GM18870 (cell line): ENCODE measurements around the gene PAXIP1.
"Not testable (repeated sequence)": the region's sequence is repeated elsewhere in the genome, so short reads cannot be mapped to it uniquely, and the experiment has no call there.

Source experiments
- ATAC-seq: cut with Tn5 transposase; IDR thresholded peaks from one replicate; pipeline ENCODE4 v1.9.1; 2021; ENCODE audit warnings: moderate library complexity; ENCODE audit not compliant: unreplicated experiment

PAXIP1 gene

DNA sequence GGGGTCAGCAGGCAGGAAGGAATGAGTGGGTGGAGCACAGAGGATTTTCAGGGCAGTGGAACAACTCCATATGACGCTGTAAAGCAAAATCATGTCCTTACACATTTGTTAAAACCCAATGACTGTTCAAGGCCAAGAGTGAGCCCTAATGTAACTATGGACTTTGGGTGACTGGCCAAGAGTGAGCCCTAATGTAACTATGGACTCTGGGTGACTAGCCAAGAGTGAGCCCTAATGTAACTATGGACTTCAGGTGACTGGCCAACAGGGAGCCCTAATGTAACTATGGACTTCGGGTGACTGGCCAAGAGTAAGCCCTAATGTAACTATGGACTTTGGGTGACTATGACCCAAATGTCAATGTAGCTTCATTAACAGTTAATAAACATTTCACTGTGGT, 52.0 kb downstream of the PAXIP1 start:
- no peak for ATAC-seq

DNA sequence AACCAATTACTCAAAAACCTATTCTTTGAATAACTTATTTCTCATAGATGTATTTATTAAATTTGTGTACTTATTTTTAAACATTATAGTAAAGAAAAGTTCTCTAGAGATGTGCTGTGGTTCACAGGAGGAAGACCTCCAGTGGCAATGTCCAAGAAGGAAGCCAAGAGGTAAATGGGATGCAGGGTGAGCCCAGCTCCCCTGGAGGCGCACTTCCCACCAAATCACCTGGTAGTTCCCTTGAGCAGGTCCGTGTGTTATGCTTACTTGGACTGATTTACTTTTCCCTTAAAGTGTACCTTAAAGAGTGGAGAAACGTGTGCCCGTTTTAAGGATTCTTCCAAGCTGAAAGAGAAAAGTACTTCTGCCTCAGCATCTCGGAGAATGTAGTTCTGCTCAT, 55.3 kb downstream of the PAXIP1 start:
- ATAC-seq, result no peak

DNA sequence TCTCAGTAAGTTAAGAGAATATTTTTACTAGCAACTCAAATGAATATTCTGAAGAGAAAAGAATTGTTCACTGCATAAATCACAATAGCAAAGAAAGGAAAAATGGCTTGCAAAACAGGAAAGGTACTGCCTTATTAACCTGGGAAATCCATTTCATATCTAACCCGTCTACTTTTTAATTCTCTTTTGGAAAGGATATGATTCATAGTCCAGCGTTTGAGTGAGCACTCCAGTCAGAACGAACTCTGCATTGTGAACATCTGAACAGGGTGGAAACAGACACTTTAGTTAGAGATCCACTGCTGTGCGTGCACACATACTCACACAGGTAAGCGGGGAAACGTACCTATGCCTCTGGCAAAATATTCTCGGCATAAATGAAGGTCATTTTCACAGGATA, 56.8 kb downstream of the PAXIP1 start:
- ATAC-seq, result no peak

DNA sequence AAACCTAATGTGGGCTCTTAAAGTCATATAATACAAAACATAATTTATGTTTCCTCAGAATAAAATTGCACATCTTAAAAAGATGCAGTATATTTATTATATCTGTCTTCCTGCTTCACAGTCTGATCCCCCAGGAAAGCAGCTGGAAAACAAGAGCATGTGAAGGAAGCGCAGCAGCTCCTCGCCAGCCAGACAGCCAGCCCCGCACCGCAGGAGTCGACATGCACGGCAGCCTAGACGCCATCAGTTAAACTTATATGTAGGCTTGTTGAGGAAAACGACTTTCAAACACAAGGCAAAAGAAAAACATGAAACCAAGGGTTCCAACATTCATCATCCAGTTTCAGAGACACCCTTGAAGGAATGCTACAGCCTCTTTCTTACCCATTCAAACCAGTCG, 59.0 kb downstream of the PAXIP1 start:
- ATAC-seq, result no peak

DNA sequence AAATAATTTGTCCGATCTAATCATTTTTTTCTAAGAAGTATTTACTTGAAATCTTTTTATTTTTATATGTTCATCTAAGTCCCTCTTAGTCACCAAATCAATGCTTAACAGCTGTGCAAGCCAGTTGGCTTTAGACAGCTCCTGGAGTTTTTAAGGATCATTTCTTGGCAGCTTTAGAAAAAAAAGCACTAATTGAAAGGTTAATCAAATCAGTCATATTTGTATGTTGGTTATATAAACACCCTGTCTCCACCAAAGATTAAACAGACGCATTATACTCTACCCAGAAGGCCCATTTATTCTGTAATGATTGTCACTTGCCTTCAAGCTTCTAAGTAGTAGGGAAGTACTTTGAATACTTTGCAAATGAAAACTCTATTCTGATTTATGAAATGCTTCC, 60.2 kb downstream of the PAXIP1 start:
- no peak for ATAC-seq

DNA sequence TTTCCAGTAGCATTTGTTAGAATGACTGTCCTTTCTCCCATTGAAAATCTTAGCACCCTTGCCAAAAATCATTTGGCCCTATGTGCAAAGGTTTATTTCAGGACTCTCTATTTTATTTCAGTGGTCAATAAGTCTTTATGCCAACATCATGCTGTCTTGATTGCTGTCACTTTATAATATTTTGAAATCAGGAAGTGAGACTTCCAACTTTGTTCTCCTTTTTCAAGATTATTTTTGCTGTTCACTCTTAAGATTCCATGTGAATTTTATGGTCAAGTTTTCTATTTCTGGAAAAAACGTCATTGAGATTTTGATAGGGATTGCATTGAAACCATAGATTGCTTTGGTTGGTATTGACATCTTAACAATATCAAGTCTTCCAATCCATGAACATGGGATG, 65.1 kb downstream of the PAXIP1 start:
- no peak for ATAC-seq

DNA sequence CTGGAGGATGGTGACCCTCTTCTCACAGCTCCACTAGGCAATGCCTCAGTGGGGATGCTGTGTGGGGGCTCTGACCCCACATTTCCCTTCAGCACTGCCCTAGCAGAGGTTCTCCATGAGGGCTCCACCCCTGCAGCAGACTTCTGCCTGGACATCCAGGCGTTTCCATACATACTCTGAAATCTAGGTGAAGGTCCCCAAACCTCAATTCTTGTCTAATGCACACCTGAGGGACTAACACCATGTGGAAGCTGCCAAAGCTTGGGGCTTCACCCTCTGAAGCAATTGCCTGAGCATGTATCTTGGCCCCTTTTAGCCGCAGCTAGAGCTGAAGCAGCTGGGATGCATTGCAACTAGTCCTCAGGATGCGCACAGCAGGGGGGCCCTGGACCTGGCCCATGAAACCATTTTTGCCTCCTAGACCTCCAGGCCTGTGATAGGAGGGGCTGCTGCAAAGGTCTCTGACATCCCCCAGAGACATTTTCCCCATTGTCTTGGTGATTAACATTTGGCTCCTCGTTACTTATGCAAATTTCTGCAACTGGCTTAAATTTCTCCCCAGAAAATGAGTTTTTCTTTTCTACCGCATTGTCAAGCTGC, 68.5 kb downstream of the PAXIP1 start:
- not testable (repeated sequence) for ATAC-seq

DNA sequence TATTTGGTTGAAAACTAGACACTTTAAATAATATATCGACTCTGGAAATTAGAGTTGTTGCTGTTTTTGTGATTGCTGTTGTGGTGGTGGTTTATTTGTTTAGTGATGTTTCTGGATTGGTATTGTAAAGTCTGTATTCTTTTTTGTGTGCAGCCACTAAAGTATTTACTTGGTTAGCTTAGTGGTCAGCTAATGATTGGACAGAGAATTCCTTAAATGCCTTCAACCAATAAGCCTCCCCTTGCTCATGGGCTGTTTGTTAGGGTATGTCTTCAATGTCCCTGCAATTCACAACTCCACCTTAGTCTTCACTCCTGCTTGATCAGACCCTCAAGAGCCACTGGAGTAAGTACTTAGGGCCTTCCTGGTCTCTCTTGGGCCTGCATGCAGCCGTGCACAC, 71.0 kb downstream of the PAXIP1 start:
- ATAC-seq, result no peak

DNA sequence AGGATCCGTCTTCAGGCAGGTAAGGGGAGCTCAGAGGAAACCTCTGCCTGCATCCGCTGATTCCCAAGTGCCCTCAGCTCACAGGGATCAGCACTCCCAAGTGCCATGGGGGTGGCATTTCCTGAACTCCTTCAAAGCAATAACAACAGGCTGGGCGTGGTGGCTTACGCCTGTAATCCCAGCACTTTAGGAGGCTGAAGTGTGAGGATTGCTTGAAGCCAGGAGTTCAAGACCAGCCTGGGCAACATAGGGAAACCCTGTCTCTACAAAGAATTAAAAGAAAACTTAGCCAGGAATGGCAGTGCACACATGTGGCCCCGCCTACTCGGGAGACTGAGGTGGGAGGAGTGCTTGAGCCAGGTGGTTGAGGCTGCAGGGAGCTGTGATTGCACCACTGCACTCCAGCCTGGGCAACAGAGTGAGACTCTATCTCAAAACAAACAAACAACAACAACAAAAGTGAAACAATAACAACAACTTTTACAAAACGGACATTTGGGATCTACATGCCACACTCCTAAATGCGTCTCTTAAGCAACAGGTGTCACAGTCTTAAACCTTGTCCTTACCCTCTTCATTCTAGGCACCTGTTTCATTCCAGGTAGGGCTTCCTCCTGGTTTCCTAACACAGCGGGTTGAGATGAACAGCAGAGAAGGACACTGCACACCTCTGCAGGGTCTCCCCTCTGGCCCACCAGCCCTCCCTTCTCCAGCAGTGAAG, 73.8 kb downstream of the PAXIP1 start:
- no peak for ATAC-seq

DNA sequence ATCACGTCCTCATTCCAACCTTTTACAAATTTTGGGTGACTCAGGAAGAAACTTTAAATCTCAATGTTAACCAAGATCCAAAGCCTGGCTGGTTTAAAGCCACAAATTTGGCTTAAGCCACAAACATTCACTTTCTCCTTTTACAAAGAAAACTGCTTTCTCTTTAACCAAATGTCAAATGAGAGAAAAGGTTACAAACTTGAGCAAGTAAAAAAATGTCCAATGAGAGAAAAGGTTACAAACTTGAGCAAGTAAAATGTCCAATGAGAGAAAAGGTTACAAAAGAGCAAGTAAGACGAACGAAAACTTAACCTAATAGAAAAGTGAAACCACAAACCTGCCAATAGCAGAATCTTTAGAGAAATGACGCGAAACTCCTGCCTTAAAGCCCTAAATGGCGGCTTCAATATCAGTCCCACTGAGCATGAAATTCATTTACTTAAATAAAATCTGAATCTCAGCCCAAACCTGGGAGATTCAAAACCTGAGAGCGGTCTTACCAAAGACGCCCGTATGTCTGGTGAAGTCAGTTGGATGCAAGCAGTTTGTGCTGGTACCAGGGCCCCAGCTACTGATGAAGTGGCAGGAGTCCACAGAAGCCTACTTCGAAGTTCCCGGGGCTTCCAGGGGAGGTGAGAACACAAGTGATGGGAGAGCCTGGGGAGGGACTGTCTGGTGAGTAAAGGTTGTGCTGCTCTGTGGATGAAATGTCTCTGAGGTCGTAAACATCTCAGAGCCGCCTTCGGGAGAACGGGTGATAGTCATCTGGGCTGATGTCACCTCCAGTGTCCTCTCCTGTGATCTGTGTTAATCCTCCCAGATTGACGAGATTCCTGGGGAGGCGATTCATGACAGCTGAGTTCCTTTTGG, 74.6 kb downstream of the PAXIP1 start:
- ATAC-seq, result peak; percentile 86

DNA sequence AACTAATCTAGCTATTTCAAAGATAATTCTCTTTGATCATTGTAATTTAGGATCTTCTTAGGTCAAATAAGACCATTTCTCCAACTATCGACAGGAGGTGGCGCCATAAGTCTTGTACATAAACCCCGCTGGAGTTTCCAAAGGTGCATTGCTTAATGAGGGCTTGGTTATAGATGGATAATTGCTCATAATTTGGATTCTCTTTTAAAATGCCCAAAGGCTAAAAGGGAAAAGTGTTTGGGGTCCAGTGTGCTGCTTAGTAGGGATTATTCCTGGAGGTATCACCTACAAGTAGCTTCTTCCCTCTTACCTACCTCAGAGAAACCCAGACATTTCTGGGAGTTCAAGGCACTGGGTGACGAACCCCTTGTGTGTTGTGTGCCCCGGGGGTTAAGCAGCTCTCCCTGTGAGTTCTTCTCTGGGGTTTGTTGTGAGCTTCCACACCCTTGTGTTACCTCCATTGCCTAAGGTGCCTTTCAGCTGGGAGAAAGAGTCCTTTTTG, 75.2 kb downstream of the PAXIP1 start:
- peak; percentile 36 for ATAC-seq

DNA sequence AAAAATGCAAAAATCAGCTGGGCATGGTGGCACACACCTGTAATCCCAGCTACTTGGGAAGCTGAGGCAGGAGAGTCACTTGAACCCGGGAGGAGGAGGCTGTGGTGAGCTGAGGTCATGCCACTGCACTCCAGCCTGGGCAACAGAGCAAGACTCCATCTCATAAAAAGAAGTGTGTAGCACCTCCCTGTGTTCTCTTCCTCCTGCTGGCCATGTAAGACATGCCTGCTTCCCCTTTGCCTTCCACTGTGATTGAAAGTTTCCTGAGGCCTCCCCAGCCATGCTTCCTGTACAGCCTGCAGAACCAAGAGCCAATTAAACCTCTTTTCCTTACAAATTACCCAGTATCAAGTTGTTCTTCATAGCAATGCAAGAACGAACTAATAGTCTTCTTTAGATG, 80.5 kb downstream of the PAXIP1 start:
- ATAC-seq, result not testable (repeated sequence)

DNA sequence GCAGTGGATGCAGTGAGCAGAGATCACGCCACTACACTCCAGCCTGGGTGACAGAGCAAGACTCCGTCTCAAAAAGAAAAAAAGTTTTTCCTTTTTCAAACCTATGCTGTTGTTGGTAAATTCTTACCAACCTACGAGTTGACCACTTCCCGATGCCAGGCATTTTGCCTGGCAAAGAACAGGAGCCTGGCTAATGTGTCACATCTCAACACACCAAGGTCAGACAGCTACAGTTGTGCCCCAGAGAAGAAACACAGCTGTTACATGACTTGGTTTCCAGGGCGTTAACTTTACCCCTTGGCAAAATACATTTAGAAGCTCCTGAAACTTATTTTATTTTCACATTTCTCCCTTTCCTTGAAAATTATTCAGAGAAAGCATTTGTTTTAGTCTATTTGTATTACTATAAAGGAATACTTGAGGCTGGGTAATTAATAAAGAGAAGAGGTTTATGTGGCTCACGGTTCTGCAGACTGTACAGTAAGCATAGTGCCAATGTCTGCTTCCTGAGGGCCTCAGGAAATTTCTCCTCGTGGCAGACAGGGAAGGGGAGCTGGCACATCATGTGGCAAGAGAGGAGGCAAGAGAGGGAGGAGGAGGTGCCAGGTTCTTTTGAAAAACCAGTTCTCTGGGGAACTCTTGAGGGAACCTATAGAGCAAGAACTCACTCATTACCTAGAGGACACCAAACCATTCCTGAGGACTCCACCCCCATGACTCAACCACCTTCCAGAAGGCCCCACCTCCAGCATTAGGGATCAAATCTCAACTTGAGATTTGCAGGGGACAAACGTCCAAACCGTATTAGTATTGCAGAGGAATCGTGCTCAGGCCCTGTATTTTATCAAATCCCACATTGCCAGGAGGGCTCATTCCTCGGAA, 83.3 kb downstream of the PAXIP1 start:
- no peak for ATAC-seq

DNA sequence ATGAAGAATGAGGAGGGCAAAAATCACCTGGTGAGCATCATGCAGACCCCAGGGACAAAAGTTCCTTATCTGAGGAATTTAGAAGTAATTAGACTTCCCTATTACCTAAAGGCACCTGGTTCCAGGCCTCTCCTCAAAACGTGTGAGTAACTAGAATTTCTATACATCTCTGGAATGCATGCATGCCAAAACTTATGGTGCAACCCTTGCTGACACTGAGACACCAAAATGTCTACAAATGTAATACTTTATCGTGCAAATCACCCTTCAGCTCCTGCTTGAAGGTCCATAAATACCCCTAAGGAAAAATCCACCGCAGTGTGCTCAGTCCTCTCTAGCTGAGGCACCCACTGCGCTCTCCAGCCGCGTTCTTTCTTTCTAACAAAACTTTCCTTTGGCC, 84.2 kb downstream of the PAXIP1 start:
- no peak for ATAC-seq

DNA sequence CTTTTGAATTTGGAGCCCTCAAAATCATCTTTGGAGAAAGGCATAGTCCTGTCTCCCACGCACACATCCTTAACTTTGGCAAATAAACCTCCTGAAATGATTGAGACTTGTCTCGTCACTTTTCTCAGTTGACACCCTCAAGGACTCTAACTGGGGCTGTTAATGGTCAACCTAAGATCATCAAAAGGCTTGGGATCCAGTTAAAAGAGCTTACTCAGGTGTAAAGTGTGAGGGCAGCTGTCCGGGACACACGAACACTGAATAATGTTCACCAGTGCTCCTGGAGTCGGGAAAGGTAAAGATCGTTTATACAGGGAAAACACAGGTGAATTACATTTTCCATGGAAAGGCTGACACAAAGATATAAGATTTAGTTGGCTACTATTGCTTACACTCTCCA, 84.7 kb downstream of the PAXIP1 start:
- ATAC-seq, result no peak

DNA sequence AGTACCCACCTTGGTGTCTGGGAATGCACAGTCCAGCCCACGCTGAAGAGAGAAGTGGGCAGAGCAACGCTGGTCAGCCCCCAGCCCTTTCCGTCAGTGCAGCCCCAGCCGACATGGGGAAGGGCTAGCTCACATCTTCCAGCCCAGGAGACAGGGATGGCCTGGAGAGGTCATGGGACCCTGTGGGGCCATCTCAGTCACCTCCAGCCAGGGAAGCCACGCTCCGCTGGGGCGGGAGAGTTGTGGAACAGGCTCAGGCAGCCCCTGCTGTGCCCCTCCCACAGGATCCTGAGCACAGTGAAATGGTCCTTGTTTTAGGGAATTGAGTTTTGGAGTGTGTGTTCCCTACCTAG, 85.1 kb downstream of the PAXIP1 start:
- no peak for ATAC-seq

DNA sequence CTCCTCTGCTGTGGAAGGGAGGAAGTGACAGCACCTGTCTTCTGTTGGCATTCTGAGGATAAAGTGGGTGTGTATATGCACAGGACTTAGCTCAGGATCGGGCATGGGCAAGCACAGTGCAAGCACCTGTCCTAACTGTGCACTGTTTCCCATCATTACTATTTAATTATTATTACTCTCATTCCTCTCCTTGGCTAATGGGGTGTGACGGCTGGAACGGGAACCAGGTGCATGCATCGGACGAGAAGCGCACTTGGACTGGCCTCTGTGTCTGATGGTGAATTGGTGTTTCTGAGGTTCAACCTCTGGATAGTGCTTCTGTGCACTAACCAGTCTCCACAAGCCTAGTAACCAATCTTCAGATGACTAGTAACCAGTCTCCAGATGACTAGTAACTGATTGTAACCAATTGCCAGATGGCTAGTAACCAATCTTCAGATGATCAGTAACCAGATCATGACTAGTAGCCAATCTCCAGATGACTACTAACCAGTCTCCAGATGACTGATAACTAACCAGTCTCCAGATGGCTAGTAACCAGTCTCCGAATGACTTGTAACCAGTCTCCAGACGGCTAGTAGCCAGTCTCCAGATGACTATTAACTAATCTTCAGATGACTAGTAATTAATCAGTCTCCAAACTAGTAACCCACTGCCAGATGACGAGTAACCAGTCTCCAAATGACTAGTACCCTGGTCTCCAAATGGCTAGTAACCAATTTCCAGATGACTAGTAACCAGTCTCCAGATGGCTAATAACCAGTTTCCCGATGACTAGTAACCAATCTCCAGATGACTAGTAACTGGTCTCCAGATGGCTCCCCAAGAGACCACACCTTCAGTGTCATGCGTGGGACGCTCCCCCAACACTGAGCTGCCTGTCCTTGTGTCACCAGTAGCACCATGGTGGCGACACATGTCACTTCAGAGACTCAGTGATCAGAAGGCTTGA, 85.8 kb downstream of the PAXIP1 start:
- ATAC-seq, result no peak

DNA sequence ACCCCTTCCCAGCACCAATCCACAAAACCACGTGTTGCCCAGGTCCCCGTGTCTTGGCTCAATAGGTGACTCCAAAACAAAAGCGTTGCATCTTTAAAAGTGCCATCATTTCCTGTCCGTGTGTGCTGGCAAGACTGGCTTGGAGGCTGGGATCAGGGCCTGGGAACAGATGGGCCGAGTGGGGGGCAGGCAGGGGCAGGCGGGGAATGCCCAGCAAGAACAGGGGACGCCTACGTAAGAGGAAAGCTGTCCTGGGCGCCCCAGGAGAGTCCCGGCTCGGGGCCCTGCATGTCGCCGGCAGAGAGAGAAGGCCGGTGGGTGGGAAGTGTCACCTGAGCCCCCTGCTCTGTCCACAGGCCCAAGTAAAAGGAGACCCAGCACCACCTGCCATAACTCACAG, 86.5 kb downstream of the PAXIP1 start:
- ATAC-seq, result no peak

DNA sequence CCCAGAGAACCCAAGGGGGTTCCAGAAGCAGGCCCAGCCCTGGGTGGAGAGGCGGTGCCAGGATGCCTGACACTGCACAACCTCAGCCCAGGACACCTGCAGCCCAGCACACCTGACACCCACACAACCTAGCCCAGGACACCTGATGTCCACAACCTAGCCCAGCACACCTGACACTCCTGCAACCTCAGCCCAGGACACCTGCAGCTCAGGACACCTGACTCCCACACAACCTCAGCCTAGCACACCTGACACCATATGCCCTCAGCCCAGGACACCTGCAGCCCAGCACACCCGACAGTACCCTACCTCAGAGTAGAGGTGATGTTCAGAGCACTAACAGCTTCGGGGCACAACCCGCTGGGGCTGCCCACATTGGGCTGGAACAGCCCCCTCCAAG, 87.3 kb downstream of the PAXIP1 start:
- ATAC-seq, result no peak

DNA sequence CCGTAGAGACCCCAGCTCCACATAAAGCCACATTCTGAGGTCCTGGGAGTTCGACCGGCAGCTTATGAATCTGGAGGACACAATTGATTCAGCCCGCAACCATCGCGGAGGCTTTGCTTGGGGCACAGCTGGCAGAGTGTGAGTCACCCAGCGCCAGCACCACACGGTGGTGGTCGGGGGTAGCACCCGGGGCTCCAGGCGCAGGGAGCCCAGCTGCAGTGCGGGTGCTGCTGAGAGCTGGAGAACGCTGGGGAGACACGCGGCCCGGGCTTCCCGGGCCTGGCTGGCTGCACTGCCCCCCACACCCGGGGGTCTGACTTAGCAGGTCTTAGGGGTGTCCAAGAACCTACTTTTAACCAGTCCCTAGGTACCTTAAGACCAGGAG, 87.9 kb downstream of the PAXIP1 start:
- no peak for ATAC-seq
